ENCODE results near the gene RBMS3.

GRCh38 chr3:29333576-29333975 is 52.7 kb downstream of the RBMS3 start:
- TF ChIP-seq POLR2A (IDR thresholded peaks at IDR 0.05) (no peak), CTCF (IDR thresholded peaks at IDR 0.05) (no peak)
